ENCODE measurements around the gene IGDCC3. TPM values are rescaled to one million over a fixed set of nuclear protein-coding genes. Genes with fewer than 3 reads are reported as not detected.

The IGDCC3 gene
- total RNA-seq, 2 experiments from 2014 or later, result not detected

DNA sequence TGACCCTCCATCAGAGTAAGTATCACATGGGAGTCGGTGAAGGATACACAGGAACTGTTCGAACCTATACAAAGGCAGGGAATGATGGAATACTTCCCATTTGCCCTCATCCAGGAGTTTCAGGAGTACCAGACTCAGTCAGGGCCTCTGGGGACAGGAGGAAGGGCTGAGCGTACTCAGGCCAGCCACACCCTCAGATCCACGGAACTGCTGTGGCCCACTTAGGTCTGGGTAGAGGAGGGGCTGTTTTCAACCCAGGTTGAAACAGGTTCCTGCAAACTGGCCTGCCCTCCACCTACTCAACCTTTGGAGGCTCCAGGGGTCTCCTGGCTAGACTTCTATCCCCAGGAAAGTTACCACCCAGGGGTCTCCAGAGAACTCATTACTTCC lies 6.7 kb upstream of the IGDCC3 start:
- peaks cover 4% of the 10 kb centered on the region for H3K4me1 Mint-ChIP-seq (ENCODE audit: low read depth)
- no peak overlapping the region for H3K27ac Mint-ChIP-seq
- no peaks in the 10 kb centered on the region for H3K9me3 Mint-ChIP-seq
- H3K27me3 Mint-ChIP-seq, result peaks cover 12% of the 10 kb centered on the region
- CTCF ChIA-PET, result interaction anchor here (0.7 to 5.0 kb wide), 28 partner anchors 8 to 717 kb away, joined by 3 to 186 read pairs (median 5); partner anchors contain the start of genes CLPX, IGDCC4, KBTBD13 and PARP16
- intact Hi-C loops (cut with micrococcal nuclease), result loop anchor here (2.0 kb wide), 2 partner anchors 16 to 196 kb away; no protein-coding TSS in a partner anchor
- peak overlapping the region; percentile 77 for H3K4me3 Mint-ChIP-seq
- no peak for DNase-seq
- POLR2A ChIA-PET, result no interaction called here
- no peaks in the 10 kb centered on the region for H3K36me3 Mint-ChIP-seq

DNA sequence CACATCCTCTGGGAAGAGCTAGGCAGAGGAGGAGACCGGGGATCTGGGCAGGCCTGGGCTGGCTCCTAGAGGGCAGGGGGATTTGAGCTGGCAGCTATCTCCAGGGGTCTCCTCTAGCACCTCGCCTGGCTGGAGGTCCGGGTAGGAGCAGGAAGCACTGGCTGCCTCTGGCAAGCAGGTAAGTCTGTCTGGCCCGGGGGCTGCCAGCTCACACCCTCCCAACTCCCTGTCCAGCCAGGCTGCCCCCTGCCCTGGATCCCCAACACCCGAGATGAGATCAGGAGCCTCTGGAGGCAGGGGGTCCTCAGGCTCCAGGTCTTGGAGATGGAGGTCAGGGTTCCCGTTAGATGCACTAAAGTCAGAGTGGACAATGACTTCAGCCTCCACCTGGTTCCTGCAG lies 6.2 kb upstream of the IGDCC3 start:
- ChIA-PET CTCF (interaction anchor here (0.8 to 2.8 kb wide), 9 partner anchors 11 to 84 kb away, joined by 3 to 26 read pairs (median 5); no protein-coding TSS in a partner anchor), POLR2A (no interaction called here)
- intact Hi-C loops (cut with micrococcal nuclease), result loop anchor here (2.0 kb wide), 2 partner anchors 17 to 195 kb away; no protein-coding TSS in a partner anchor
- DNase-seq, result no peak
- H3K4me1 Mint-ChIP-seq (ENCODE audit: low read depth), result peaks cover 4% of the 10 kb centered on the region
- peaks cover 10% of the 10 kb centered on the region for H3K27me3 Mint-ChIP-seq
- H3K27ac Mint-ChIP-seq, result no peak overlapping the region
- H3K4me3 Mint-ChIP-seq, result no peak overlapping the region
- no peaks in the 10 kb centered on the region for H3K9me3 Mint-ChIP-seq
- H3K36me3 Mint-ChIP-seq, result no peaks in the 10 kb centered on the region

DNA sequence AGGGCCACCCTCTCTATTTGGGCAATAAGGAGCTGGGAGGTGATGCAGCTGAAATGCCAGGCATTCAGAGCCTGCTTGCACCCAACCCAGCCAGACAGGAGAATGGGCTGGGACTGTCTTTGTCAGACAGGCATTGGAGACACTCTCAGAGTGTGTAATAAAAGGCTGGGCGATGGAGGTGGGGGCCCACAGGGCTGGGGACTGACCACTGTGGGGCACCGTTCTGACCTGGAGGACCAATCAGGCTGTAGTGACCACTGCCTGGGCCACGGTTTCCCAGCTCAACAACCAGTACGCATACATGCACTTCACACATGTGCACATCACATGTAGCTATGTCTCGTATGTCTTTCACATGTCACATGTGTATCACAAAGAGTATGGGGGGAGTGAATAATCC lies 5.7 kb upstream of the IGDCC3 start:
- intact Hi-C loops (cut with micrococcal nuclease), result no loop called here
- ChIA-PET POLR2A (no interaction called here), CTCF (interaction anchor here (0.7 to 2.8 kb wide), 8 partner anchors 11 to 75 kb away, joined by 3 to 26 read pairs (median 4); no protein-coding TSS in a partner anchor)
- no peak for DNase-seq
- Mint-ChIP-seq H3K9me3 (no peaks in the 10 kb centered on the region), H3K27me3 (peaks cover 14% of the 10 kb centered on the region), H3K27ac (no peak overlapping the region), H3K4me3 (no peak overlapping the region), H3K36me3 (no peaks in the 10 kb centered on the region), H3K4me1 (ENCODE audit: low read depth) (peaks cover 6% of the 10 kb centered on the region)

DNA sequence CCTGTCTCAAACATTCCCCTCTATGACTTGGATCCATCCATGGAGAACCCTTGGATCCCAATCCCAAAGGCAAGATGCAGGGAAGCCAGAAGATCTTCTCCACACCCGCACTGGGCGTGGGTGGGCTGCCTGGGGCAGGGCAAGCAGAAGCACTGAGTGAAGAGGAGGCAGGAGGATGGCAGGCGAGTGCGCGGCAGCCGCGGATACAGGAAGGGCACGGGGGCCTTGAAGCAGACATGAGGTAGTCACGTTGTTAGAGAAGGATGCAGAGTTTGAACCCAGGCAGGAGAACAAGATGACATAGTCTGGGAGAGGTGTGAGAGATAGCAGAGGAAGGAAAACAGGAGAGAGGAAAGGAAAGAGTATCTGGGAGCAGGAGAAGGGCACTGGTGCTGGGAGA lies 5.1 kb upstream of the IGDCC3 start:
- peaks cover 8% of the 10 kb centered on the region for H3K4me1 Mint-ChIP-seq (ENCODE audit: low read depth)
- no peak overlapping the region for H3K4me3 Mint-ChIP-seq
- H3K27ac Mint-ChIP-seq, result no peak overlapping the region
- DNase-seq, result no peak
- POLR2A ChIA-PET, result no interaction called here
- intact Hi-C loops (cut with micrococcal nuclease), result no loop called here
- H3K9me3 Mint-ChIP-seq, result no peaks in the 10 kb centered on the region
- CTCF ChIA-PET, result interaction anchor here (0.7 to 2.6 kb wide), 5 partner anchors 13 to 75 kb away, joined by 3 to 12 read pairs (median 7); no protein-coding TSS in a partner anchor
- peaks cover 17% of the 10 kb centered on the region for H3K27me3 Mint-ChIP-seq
- no peaks in the 10 kb centered on the region for H3K36me3 Mint-ChIP-seq

DNA sequence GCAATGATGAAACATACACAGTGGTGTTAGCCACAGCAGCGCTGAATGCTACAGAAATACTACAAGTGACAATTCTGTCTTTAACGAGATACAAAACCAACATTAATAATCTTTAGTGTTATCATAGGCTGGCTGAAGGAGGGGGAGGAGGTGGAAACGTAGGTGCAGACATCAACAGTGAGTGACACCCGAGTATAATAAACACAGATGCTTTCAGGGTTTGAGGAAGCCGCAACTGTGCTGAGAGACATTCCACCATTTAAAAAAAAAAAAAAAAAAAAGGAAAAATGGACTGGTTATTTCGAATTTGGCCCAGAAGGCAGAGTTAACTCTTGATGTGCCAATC lies 4.3 kb upstream of the IGDCC3 start:
- ChIA-PET CTCF (interaction anchor here (2.1 to 2.6 kb wide), 2 partner anchors 62 to 63 kb away, joined by 7 to 12 read pairs; no protein-coding TSS in a partner anchor), POLR2A (no interaction called here)
- no peak overlapping the region for H3K4me3 Mint-ChIP-seq
- H3K27me3 Mint-ChIP-seq, result peaks cover 18% of the 10 kb centered on the region
- H3K36me3 Mint-ChIP-seq, result no peaks in the 10 kb centered on the region
- no peak overlapping the region for H3K27ac Mint-ChIP-seq
- H3K9me3 Mint-ChIP-seq, result no peaks in the 10 kb centered on the region
- DNase-seq, result no peak
- intact Hi-C loops (cut with micrococcal nuclease), result no loop called here
- H3K4me1 Mint-ChIP-seq (ENCODE audit: low read depth), result peaks cover 10% of the 10 kb centered on the region

DNA sequence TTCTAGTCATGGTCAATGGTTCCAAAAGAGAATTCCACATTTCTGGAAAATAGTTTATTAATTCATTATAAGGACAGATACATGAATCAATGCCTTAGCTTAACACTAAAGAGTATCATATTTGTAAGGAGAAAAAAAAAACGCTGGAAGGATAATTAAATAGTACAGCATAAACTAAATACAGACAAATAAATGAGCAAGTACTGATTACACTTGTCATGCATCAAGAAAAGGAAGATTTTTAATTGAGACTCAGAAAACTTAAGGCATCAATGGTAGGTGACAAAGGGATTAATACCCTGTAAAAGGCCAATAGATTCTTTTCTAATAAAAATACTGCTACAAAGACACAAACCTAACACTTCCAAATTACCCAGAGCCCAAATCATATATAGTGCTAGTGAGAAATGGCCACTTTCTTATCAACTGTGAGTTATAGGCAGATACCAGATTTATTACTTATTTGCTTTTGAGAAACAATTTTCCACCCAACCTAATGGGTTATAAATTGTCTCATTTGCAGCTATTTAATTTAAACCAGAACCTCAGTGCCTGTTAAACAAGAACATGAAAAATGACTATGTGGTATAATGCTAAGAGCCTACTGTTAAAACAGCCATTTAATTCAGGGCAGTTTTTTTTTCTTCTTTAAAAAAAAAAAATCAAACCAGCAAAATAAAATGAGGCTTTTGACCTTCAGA lies 3.8 kb upstream of the IGDCC3 start:
- Mint-ChIP-seq H3K9me3 (no peaks in the 10 kb centered on the region), H3K36me3 (no peaks in the 10 kb centered on the region), H3K4me3 (no peak overlapping the region), H3K27me3 (peaks cover 23% of the 10 kb centered on the region), H3K27ac (no peak overlapping the region), H3K4me1 (ENCODE audit: low read depth) (peaks cover 15% of the 10 kb centered on the region)
- intact Hi-C loops (cut with micrococcal nuclease), result no loop called here
- DNase-seq, result no peak
- CTCF ChIA-PET, result interaction anchor here (2.1 to 2.6 kb wide), 2 partner anchors 61 to 63 kb away, joined by 7 to 12 read pairs; no protein-coding TSS in a partner anchor
- POLR2A ChIA-PET, result no interaction called here

DNA sequence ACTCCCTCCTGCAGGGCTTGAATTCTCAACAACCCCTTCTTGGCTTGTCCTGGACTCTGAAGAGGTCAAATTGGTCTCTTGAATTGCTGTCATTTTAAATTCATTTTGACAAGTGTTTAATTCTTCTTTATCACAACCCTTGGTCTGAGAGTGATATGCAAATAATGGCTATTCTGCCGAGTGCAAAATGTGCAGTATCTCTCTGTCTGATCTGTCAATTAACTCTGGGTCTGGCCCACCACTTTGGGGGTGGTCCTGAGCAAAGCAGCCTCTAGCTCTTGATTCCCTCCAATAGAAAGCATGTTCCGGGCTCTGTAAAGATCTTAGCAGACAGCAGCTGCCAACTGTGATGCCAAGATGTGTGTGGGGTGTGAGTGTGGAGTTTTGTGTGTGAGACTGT lies 2.2 kb upstream of the IGDCC3 start:
- Mint-ChIP-seq H3K27me3 (peaks cover 37% of the 10 kb centered on the region), H3K4me3 (no peak overlapping the region), H3K36me3 (no peaks in the 10 kb centered on the region), H3K9me3 (no peaks in the 10 kb centered on the region), H3K4me1 (ENCODE audit: low read depth) (peaks cover 18% of the 10 kb centered on the region), H3K27ac (no peak overlapping the region)
- DNase-seq, result no peak
- intact Hi-C loops (cut with micrococcal nuclease), result no loop called here
- ChIA-PET POLR2A (interaction anchor here (2.3 kb wide), 1 partner anchor 75 kb away, joined by 8 read pairs; the partner anchor contains the start of gene RNU5B-1), CTCF (interaction anchor here (0.7 to 0.9 kb wide), 2 partner anchors 61 to 908 kb away, joined by 3 read pairs; no protein-coding TSS in a partner anchor)

DNA sequence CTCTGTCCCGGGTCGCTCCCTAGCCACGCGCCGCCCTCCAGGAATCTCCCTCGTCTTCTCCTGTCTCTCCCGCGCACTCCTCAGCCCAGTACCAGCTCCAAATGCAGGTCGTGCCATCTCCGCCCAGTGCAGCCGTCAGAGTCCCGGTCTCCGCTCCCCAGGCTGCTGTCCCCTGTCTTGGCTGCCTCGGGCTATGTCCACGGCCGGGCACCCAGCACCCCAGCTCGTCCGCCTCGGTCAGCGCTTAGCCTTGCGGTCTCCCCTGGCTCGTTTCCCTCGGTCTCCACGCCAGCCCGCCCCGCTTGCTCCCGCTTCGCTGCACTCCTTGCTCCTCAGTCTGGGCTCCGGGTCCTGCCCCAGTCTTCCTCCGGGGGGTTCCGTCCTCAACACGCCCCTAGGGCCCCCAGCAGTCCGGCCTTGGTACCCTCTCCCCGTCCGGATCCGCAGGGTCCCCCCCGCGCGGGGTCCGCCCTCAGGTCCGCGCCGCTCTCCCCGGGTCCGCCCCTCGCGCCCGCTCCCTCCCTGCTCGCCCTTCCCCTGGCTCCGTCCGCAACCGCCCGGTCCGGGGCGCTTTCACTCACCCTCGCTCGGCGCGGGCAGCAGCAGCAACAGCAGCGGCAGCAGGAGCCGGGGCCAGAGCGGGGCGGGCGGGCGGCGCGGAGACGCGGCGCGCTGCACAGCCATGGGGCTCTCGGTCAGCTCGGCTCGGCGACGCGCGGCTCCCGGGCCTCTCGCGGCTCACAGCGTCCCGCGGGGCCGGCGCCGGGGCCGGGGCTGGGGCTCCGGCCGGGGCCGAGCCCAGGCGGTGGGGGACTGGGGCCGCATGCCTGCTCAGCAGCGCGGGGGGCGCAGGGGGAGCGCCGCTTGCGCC lies 462 bp downstream of the IGDCC3 start:
- DNase-seq, result no peak
- ChIA-PET CTCF (interaction anchor here (1.2 kb wide), 1 partner anchor 8 kb away, joined by 9 read pairs; no protein-coding TSS in a partner anchor), POLR2A (interaction anchor here (2.3 kb wide), 1 partner anchor 72 kb away, joined by 8 read pairs; the partner anchor contains the start of gene RNU5B-1)

DNA sequence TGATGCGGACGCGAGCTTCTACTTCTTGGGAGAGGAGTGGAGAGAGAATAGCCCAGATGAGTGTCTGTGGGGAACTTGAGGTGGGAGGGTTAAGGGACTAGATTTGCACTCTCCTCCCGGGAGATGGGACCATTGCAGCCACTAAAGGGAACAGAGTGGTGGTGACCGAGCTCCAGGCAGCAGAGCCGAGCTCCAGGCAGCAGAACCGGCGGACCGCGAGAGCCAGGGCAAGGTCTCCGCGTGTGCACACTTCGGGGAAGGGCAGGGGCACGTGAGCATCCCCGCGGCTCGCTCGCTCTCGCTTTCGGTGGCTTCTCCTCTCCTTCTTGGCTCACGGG lies 1.1 kb downstream of the IGDCC3 start:
- intact Hi-C loops (cut with micrococcal nuclease), result no loop called here
- H3K27me3 Mint-ChIP-seq, result peaks cover 49% of the 10 kb centered on the region
- no peaks in the 10 kb centered on the region for H3K9me3 Mint-ChIP-seq
- no peak overlapping the region for H3K27ac Mint-ChIP-seq
- DNase-seq, result no peak
- POLR2A ChIA-PET, result no interaction called here
- H3K4me1 Mint-ChIP-seq (ENCODE audit: low read depth), result peaks cover 14% of the 10 kb centered on the region
- CTCF ChIA-PET, result interaction anchor here (1.2 kb wide), 1 partner anchor 8 kb away, joined by 9 read pairs; no protein-coding TSS in a partner anchor
- peak overlapping the region; percentile 38 for H3K4me3 Mint-ChIP-seq
- no peaks in the 10 kb centered on the region for H3K36me3 Mint-ChIP-seq

More for the DNA sequence above, 462 bp downstream of the IGDCC3 start:
- intact Hi-C loops (cut with micrococcal nuclease), result no loop called here
- Mint-ChIP-seq H3K27ac (no peak overlapping the region), H3K4me1 (ENCODE audit: low read depth) (peaks cover 14% of the 10 kb centered on the region), H3K9me3 (no peaks in the 10 kb centered on the region), H3K27me3 (peaks cover 49% of the 10 kb centered on the region), H3K4me3 (peak overlapping the region; percentile 38), H3K36me3 (no peaks in the 10 kb centered on the region)

DNA sequence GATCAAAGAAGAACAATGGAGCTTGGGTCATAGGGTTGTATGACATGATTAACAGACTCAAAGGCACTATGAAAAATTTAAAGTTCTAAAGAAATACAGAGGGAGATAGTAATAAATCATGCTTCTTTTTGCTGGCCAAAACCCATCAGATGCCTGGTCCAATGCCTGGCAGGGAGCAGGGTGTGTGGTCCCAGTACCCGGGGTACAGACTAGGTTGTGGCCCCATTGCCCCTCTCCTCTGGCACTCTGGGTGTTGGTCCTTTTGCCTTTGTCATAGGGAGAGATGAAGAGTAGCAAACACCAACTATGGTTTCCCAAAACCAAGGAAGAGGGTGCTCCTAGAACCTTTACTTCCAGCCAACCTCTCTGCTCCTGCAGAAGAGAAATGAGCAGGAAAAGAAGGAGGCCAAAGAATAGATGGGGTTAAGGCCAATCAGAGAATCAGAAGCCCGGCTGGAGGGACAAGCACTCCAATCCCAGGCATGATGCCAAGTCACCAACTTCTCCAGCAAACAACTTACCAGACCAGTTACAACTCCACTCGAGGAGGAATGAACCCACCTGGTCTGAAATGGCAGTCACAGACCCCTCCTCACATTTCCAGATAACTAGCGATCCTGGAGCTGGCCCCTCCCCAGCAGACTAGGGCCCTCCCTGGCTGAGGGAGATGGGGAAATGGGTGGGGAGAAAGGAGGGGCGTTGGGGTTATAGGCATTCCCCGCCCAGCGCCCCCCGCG lies 1.8 kb downstream of the IGDCC3 start:
- Mint-ChIP-seq H3K36me3 (no peaks in the 10 kb centered on the region), H3K9me3 (no peaks in the 10 kb centered on the region), H3K4me3 (no peak overlapping the region), H3K27ac (no peak overlapping the region), H3K4me1 (ENCODE audit: low read depth) (peaks cover 14% of the 10 kb centered on the region), H3K27me3 (peaks cover 51% of the 10 kb centered on the region)
- DNase-seq, result no peak
- ChIA-PET POLR2A (no interaction called here), CTCF (interaction anchor here (1.2 kb wide), 1 partner anchor 9 kb away, joined by 9 read pairs; no protein-coding TSS in a partner anchor)
- intact Hi-C loops (cut with micrococcal nuclease), result no loop called here

DNA sequence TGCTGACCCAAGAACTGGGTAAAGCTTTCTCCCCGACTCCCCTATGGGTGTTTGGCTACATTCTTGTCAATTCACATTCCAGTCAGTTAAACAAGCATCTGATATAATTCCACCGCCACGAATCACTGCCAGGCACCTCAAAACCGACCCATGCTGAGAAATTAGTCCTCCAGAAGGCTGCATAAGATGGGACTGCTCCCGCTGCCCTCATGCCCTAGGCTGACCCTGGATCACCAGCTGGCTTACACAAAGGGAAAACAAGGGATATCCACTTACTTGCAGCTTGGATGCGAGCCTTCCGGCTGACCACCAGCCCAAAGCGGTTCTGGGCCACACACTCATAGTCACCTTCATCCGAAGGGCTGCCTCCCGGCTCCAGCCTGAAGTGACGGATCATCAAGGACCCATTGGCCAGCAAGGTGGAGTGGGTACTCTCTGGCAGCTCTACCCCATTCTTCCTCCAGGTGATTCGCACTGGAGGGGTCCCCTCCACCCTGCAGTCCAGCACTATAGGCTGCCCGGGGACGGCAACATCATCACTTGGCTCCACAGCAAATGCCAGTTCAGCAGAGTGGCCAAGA lies 2.9 kb downstream of the IGDCC3 start:
- H3K27ac Mint-ChIP-seq, result no peak overlapping the region

More for the DNA sequence above, 2.9 kb downstream of the IGDCC3 start:
- Mint-ChIP-seq H3K4me3 (no peak overlapping the region), H3K36me3 (no peaks in the 10 kb centered on the region), H3K27me3 (peaks cover 46% of the 10 kb centered on the region), H3K9me3 (no peaks in the 10 kb centered on the region), H3K4me1 (ENCODE audit: low read depth) (peaks cover 14% of the 10 kb centered on the region)
- no peak for DNase-seq
- ChIA-PET POLR2A (interaction anchor here (1.3 kb wide), 1 partner anchor 70 kb away, joined by 3 read pairs; the partner anchor contains the start of gene RNU5B-1), CTCF (interaction anchor here (1.1 to 1.4 kb wide), 2 partner anchors 10 to 54 kb away, joined by 3 to 7 read pairs; no protein-coding TSS in a partner anchor)
- intact Hi-C loops (cut with micrococcal nuclease), result no loop called here
